ENCODE data around the gene LMOD2. TPM values are rescaled to one million over a fixed set of nuclear protein-coding genes. Genes with fewer than 3 reads are reported as not detected.

LMOD2 gene
- total and polyA plus RNA-seq, 12 donors: 115 to 2,841 (median 1,023) TPM

DNA sequence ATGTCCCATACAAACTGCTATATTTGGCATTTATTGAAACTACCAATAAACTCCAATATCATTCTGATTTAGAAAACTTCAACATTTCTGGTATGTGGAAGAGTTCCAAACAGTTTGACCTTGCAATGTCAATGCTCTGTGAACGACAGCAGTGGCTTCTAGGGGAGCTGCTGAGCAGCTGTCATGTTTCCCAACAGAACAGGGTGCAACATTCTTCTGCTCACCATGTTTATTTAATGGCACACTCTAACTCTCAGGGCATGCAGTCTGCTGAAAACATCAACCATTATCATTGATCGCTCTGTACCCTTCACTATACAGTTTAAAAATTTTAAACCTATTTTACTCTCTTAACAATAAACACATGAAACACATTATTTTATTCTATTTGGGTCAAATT lies 25.9 kb downstream of the LMOD2 start:
- intact Hi-C loops (cut with DNase I): loop anchor here in 6 of 10 donors (5.0 to 10.0 kb wide), 6 partner anchors 44 to 191 kb away; partner anchors contain the start of gene WASL (in 1 of the 6)
- TF ChIP-seq, protein P1, sequence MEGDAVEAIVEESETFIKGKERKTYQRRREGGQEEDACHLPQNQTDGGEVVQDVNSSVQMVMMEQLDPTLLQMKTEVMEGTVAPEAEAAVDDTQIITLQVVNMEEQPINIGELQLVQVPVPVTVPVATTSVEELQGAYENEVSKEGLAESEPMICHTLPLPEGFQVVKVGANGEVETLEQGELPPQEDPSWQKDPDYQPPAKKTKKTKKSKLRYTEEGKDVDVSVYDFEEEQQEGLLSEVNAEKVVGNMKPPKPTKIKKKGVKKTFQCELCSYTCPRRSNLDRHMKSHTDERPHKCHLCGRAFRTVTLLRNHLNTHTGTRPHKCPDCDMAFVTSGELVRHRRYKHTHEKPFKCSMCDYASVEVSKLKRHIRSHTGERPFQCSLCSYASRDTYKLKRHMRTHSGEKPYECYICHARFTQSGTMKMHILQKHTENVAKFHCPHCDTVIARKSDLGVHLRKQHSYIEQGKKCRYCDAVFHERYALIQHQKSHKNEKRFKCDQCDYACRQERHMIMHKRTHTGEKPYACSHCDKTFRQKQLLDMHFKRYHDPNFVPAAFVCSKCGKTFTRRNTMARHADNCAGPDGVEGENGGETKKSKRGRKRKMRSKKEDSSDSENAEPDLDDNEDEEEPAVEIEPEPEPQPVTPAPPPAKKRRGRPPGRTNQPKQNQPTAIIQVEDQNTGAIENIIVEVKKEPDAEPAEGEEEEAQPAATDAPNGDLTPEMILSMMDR (IDR thresholded peaks at IDR 0.05): peak in 2 of 9 donors; percentile 11 to 21
- DNase-seq (no peak), ATAC-seq (peak in 7 of 8 donors; percentile 72 to 89 (median 87))
- H3K4me1 ChIP-seq: peaks cover 0 to 52% (median 20%) of the 10 kb centered on the region in 9 donors
- H3K36me3 ChIP-seq: peaks cover 0 to 46% (median 0%) of the 10 kb centered on the region in 9 donors
- no peaks in the 10 kb centered on the region for H3K27me3 ChIP-seq
- no peak overlapping the region for H3K4me3 ChIP-seq
- 29 to 40% methylated on average over 2 of the region's 2 CpGs for WGBS, 2 donors
- H3K27ac ChIP-seq: peak overlapping the region in 8 of 10 donors; percentile 18 to 75 (median 66)
- no peaks in the 10 kb centered on the region for H3K9me3 ChIP-seq

DNA sequence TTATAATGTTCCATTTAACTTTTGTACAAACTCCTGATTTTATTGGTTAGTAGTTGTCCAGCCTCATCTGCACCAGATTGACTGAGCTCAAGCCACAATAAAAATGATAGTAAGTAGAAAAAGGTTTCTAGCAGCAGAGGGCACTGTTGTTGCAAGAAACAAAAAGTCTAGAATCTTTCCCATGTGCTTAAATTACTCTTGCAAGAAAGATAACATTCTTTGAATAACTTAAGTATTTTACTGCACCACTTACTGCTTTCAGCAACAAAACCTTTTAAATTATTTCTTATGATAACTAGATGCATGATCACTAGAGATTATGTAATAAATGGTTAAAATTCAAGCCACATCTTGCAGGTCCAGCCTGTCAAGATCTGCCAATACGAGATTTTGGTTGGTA lies 27.0 kb downstream of the LMOD2 start:
- peaks cover 0 to 48% (median 20%) of the 10 kb centered on the region in 9 donors for H3K4me1 ChIP-seq
- H3K27me3 ChIP-seq: no peaks in the 10 kb centered on the region
- H3K9me3 ChIP-seq: no peaks in the 10 kb centered on the region
- peaks cover 0 to 57% (median 6%) of the 10 kb centered on the region in 9 donors for H3K36me3 ChIP-seq
- 73 to 78% methylated on average over 1 of the region's 1 CpG for WGBS, 2 donors
- peak overlapping the region in 5 of 10 donors; percentile 15 to 75 (median 69) for H3K27ac ChIP-seq
- no peak for DNase-seq
- ATAC-seq: peak in 4 of 8 donors; percentile 36 to 59 (median 48)
- intact Hi-C loops (cut with DNase I): loop anchor here in 9 of 10 donors (2.0 to 10.0 kb wide), 7 partner anchors 45 to 190 kb away; partner anchors contain the start of gene WASL (in 1 of the 9)
- TF ChIP-seq, protein P1 (IDR thresholded peaks at IDR 0.05): peak in 7 of 9 donors; percentile 53 to 73 (median 63)
- H3K4me3 ChIP-seq: no peak overlapping the region

DNA sequence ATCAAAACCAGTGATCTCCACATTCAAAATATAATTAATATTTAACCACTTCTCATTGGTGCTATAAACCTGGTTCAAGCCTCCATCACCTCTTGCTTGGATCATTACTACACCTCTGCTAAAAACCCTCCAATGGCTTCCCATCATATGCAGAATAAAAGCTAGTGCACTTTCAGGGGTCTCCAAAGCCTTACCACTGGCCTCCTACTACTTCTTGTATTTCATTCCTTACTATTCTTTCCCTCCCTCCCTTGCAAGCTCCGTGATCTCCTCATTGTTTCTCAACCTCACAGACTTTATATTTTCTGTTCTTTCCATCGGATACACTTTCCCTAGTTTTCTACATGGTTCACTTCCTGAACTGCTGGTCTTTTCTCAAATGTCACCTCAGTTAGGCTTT lies 31.5 kb downstream of the LMOD2 start:
- 94 to 97% methylated on average over 2 of the region's 2 CpGs for WGBS, 2 donors
- no peaks in the 10 kb centered on the region for H3K27me3 ChIP-seq
- no peaks in the 10 kb centered on the region for H3K9me3 ChIP-seq
- no peak for DNase-seq
- peaks cover 0 to 92% (median 33%) of the 10 kb centered on the region in 9 donors for H3K36me3 ChIP-seq
- TF ChIP-seq, protein P1 (IDR thresholded peaks at IDR 0.05): no peak
- intact Hi-C loops (cut with DNase I): loop anchor here in 4 of 10 donors (2.0 to 10.0 kb wide), 4 partner anchors 58 to 178 kb away; partner anchors contain the start of gene WASL (in 1 of the 4)
- H3K4me3 ChIP-seq: no peak overlapping the region
- peaks cover 0 to 11% (median 7%) of the 10 kb centered on the region in 9 donors for H3K4me1 ChIP-seq
- no peak overlapping the region for H3K27ac ChIP-seq
- ATAC-seq: no peak

DNA sequence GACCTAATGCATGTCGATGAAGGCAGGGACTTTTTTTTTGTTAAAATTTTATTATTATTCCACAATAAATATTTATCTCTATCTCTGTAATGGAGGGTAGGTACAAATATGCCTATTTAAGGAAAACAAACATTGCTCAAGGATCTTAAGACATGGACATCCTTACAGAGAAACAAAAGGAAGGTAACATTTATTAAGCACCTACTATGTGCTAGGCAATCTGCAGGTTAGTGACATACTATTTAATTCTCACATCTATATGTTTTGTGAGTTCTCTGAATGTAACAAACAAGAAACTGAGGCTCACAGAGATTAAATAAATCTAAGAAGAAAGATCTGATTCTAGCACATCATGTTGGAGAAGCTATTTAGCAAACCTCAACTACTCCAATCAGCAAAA lies 32.1 kb downstream of the LMOD2 start:
- H3K4me1 ChIP-seq: peaks cover 0 to 5% (median 3%) of the 10 kb centered on the region in 9 donors
- H3K9me3 ChIP-seq: no peaks in the 10 kb centered on the region
- WGBS, 2 donors: 93 to 97% methylated on average over 1 of the region's 1 CpG
- H3K4me3 ChIP-seq: no peak overlapping the region
- peaks cover 0 to 95% (median 37%) of the 10 kb centered on the region in 9 donors for H3K36me3 ChIP-seq
- no peak overlapping the region for H3K27ac ChIP-seq
- DNase-seq: no peak
- no peak for ATAC-seq
- TF ChIP-seq, protein P1 (IDR thresholded peaks at IDR 0.05): no peak
- H3K27me3 ChIP-seq: no peaks in the 10 kb centered on the region
- intact Hi-C loops (cut with DNase I): loop anchor here in 4 of 10 donors (2.0 to 10.0 kb wide), 4 partner anchors 57 to 177 kb away; partner anchors contain the start of gene WASL (in 1 of the 4)
